Activated CD8-positive, alpha-beta memory T cell treated with anti-CD3 and anti-CD28 coated beads for 24 hours (primary cell): Measurements from ENCODE around the gene FBF1.
"Not testable (repeated sequence)": the region's sequence is repeated elsewhere in the genome, so short reads cannot be mapped to it uniquely, and the experiment has no call there.

Source experiments
- DNase-seq: peaks from one replicate; pipeline ENCODE4 v3.0.0-alpha.2; 2020

The FBF1 gene

DNA sequence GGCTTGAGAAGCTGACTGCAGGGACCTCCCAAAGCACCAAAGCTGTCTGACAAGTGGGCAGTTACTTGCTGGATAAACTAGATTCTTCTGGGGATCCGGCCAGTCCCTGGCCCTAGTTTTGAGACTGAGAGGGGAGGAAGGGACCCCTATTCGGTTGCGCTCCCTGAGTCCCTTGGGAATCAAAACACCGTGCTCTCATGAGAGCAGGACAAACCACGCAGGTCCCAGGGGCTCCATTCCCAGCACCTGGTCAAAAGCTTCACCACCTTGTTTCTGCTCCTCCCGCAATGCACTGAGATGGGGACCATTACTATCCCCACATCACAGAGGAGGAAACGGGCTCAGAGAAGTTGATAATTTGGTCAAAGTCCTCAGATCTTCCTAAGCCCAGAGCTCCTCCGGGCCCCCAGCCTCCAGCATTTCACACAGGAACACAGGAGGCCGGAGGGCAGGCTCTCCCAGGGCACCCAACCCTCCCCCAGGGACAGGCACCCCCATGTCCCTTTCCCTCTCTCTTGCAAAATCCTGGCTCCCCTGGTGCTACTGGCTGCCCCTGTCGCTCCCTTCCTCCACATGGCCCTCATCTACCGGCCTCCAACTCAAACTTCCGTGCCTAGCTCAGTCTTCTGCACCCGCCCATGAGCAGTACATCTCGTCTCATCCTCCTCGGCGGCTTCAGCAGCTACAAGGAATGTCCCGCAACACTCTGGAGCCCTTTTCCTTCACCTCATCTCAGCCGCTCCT, 47.4 kb downstream of the FBF1 start:
- no peak for DNase-seq

- DNase-seq, result no peak
Observed at GRCh38 chr17:75892556-75893224, 48.2 kb downstream of the FBF1 start.

DNA sequence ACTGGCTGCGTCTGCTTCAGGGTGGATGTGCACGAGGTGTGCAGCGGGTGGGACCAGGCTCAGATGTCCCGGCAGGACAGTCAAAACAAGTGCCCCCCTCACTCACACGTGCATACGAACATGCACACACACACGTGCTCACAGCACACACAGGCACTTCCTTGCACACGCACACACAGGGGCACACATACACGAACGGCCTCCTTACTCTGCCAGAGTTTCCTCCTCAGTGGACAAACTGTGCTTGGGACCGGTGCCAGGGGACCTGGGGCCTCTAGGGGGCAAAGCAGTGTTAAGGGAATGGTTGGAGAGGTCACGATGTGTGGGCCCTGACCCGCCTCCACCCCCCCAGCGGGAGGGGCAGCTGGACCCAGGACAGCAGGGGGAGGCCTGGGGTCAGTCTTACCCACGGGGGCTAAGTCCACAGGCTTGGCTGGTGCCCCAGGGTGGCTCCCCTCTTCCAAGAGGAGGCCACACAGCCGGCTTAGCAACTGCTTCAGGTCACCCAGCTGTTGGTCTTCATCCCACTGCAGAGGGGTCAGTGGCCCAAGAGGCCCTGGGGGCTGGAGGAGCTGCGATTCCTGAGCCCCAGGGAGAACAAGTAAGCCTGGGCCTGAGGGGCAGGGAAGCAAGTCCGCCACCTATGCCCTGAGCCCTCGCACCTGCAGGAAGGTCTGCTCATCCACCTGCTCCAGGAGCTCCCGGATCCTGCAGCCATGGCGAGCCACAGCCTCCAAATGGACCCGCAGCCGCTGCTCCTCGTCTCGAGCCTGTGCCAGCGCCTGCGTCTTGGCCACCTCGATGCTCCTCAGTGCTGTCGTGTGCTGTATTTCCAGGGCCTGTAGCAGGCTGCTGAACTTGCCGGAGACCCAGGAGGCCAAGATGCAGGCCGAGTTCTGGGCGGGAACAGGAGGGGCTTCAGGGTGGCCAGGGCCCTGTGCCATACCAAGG, 49.0 kb downstream of the FBF1 start:
- no peak for DNase-seq

GRCh38 chr17:75891022-75891604, 49.7 kb downstream of the FBF1 start:
- no peak for DNase-seq

- DNase-seq, result no peak
Observed at GRCh38 chr17:75889454-75889853, 51.4 kb downstream of the FBF1 start.

- no peak for DNase-seq
Observed at GRCh38 chr17:75888484-75888883, 52.4 kb downstream of the FBF1 start.

DNA sequence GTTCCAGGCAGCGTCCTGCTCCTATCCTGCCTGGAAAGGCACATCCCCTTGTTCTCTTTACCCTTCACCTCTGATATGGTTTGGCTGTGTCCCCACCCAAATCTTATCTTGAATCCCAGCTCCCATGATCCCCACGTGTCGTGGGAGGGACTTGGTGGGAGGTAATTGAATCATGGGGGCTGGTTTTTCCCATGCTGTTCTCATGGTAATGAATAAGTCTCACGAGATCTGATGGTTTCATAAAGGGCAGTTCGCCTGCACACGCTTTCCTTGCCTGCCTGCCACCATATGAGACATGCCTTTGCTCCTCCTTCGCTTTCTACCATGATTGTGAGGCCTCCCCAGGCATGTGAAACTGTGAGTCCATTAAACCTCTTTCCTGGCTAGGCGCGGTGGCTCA, 55.0 kb downstream of the FBF1 start:
- DNase-seq, result not testable (repeated sequence)

GRCh38 chr17:75885431-75885830, 55.4 kb downstream of the FBF1 start:
- no peak for DNase-seq

- no peak for DNase-seq
Observed at GRCh38 chr17:75881678-75882454, 59.0 kb downstream of the FBF1 start.

GRCh38 chr17:75880266-75880665, 60.6 kb downstream of the FBF1 start:
- DNase-seq, result no peak

GRCh38 chr17:75878174-75878998, 62.5 kb downstream of the FBF1 start, which contains the start of gene TRIM47:
Gene TRIM47, minus strand, starts transcription at chr17:75878581. Its CDS starts 33 bp downstream, at chr17:75878548.
- peak; percentile 71 for DNase-seq

GRCh38 chr17:75877752-75878173, 63.1 kb downstream of the FBF1 start:
- DNase-seq, result peak; percentile 87

DNA sequence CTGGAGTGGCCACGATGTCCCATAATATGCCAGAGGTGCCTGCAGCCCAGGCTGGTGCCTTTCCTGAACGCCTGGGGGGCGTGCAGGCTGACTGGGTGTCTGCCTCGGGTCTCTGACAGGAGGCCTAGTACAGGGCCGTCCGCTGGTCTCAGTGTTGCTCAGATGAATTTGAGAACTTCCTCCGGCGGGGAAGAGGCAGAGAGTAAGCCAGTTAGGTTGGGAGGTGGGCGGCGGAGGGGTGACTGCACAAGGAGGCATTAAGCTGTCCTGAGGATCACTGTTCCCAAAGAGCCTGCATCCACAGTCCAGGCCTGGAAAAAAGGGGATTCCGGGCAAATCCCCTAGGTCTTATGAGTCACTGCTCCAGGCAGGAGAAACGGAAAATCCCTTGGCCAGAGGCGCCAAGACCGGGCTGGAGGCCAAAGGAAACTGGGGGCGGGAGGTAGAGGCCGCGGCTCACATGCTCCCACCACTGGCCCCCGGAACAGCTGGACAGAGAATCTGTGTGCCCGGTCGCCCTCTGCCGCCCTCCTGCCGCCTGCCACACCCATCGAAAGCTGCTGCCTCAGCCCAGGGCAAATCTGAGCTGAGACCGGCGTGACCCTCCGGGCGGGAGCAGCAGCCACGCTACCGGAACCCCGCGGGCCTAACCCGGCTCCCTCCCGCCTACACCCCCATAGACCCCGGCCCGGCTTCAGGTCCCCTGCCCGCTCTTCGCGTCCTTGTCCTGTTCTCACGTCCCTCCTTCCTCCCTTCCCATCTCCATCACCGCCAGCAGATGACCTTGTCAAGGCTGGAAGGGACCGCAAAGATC, 63.7 kb downstream of the FBF1 start:
- peak; percentile 80 for DNase-seq

DNA sequence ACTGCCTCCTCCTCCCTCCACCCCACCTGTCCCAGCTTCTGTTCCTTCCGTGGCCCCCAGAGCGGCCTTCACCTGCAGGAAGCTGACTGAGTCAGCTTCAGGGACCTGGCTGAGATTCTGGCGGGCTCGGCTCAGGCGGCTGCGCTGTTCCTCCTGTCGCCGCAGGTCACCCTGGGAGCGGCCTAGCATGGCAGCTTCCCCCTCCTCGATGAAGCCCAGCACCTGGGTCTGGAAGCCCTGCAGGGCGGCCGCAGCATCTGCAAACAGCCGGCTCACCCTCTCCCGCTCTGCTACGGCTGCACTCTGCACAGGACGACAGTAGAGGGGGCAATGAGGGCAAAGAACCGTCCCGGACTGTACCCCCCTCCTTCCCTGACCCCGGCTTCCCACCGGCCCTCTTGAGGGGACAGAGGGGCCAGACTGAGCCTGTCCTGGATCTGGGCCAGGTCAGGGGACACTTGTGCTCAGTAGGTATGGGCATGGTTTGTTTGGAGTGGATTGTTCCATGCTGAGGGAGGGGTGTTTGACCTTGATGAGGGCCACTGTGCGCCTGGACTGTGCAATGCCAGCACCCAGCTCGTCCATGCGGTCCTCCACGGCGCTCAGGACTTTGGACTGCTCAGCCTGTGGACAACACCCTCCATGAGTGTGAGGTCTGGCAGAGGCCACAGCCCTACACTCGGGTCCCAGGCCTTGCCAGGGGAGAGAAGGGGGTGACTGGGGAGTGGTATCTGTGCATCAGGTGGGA, 64.5 kb downstream of the FBF1 start:
- peak; percentile 85 for DNase-seq

GRCh38 chr17:75875940-75876189, 65.0 kb downstream of the FBF1 start:
- no peak for DNase-seq

- DNase-seq, result peak; percentile 58
Observed at GRCh38 chr17:75875182-75875939, 65.5 kb downstream of the FBF1 start.

DNA sequence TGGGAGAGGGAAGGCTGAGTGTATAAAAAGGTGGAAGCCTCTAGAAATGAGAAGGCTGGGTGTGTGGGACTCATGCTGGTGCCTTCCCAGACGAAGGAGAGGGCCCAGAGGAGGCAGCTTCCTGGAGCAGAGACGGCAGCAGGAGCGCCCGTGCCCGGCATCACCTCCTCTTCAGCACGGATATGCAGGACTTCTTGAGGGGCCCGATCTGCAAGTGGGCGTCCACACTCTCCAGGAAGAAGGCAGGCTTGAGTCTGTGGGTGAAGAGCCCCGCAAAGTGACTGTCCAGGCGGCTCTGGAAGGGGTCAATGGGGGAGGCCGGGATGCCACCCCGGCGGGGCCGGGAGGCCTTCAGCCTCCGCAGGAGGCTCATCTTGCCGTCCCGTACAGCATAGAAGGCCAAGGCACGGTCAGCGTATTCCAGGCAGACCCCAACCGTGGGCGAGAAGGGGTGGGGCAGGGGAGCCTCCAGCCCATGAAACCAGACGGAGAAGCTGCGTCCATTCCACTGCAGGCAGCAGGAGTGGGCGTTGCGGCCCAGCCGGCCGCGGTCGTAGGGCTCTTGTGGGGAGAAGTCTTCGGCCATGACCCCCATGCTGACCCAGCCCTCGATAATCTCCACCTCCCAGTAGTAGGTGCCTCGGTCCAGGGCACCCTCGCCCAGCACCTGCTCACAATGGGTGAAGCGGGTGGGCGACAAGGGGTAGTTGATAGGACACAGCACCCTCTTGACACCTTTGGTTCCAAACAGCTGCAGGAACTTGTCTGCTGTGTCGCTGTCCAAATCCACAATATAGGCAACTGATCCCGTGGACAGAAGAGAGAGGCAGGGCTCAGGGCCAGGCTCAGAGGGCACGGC, 66.3 kb downstream of the FBF1 start:
- no peak for DNase-seq
